GM06990 (cell line): Measurements from ENCODE around the gene B4GALT1.

Experiments
- DNase-seq: peaks from one replicate; pipeline ENCODE4 v3.0.0-alpha.2; 2011; ENCODE audit not compliant: insufficient read length; ENCODE audit errors: extremely low read depth
- H3K27me3 ChIP-seq: replicated peaks from 2 replicates; pipeline ENCODE4 v1.6.0; 2011; ENCODE audit warnings: low read length; ENCODE audit not compliant: control insufficient read depth, insufficient read depth
- H3K36me3 ChIP-seq: 2 replicates; pipeline ENCODE4 v1.5.1; 2011; ENCODE audit warnings: low read length; ENCODE audit not compliant: control insufficient read depth, insufficient read depth
- H3K4me3 ChIP-seq: replicated peaks from 2 replicates; pipeline ENCODE4 v1.5.1; 2011; ENCODE audit warnings: low read depth, mild to moderate bottlenecking, control low read depth, low read length
- CTCF ChIP-seq: IDR thresholded peaks from 2 replicates; pipeline ENCODE4 v1.5.1; 2011; ENCODE audit warnings: low read length, control low read depth, mild to moderate bottlenecking, inconsistent platforms; ENCODE audit not compliant: insufficient read depth, poor library complexity, severe bottlenecking

B4GALT1 gene

GRCh38 chr9:33186457-33187168 lies 19.5 kb upstream of the B4GALT1 start:
- no peak for TF ChIP-seq CTCF
- no peak overlapping the region for H3K4me3 ChIP-seq

GRCh38 chr9:33185858-33186257 lies 18.7 kb upstream of the B4GALT1 start:
- no peak for DNase-seq
- no peak for TF ChIP-seq CTCF
- Histone ChIP-seq H3K27me3 (no peaks in the 10 kb centered on the region), H3K36me3 (no peaks in the 10 kb centered on the region), H3K4me3 (no peak overlapping the region)

More at GRCh38 chr9:33186457-33187168, 19.5 kb upstream of the B4GALT1 start:
- H3K36me3 ChIP-seq: no peaks in the 10 kb centered on the region
- no peak for DNase-seq
- no peaks in the 10 kb centered on the region for H3K27me3 ChIP-seq

- no peaks in the 10 kb centered on the region for H3K27me3 ChIP-seq
- TF ChIP-seq CTCF: no peak
- DNase-seq: no peak
- no peaks in the 10 kb centered on the region for H3K36me3 ChIP-seq
- no peak overlapping the region for H3K4me3 ChIP-seq
Measured at GRCh38 chr9:33185406-33185805, 18.3 kb upstream of the B4GALT1 start.

- no peak for DNase-seq
- no peak overlapping the region for H3K4me3 ChIP-seq
- no peaks in the 10 kb centered on the region for H3K36me3 ChIP-seq
- TF ChIP-seq CTCF: no peak
- H3K27me3 ChIP-seq: no peaks in the 10 kb centered on the region
Measured at GRCh38 chr9:33184963-33185362, 17.8 kb upstream of the B4GALT1 start.

GRCh38 chr9:33182519-33182918 lies 15.4 kb upstream of the B4GALT1 start:
- TF ChIP-seq CTCF: no peak
- Histone ChIP-seq H3K27me3 (no peaks in the 10 kb centered on the region), H3K4me3 (no peak overlapping the region), H3K36me3 (no peaks in the 10 kb centered on the region)
- no peak for DNase-seq
